Gastrocnemius medialis (tissue), 4 donors: ENCODE data around the gene MAPK4. TPM values are rescaled to one million over a fixed set of nuclear protein-coding genes. Genes with fewer than 3 reads are reported as not detected.

Source experiments
- ATAC-seq, 2 donors: fragments of 150-250 bp; one replicate each; pipeline ENCODE4 v1.9.1; 2016
- DNase-seq, 2 donors: peaks; one replicate each; pipeline ENCODE4 v3.0.0-alpha.2; 2019
- H3K27ac ChIP-seq, 4 donors: fragments of 200-600 bp; sonication (generic); 1 replicate in 1 of 4; 2 replicates in 3 of 4; pipeline ENCODE4 v1.5.1; 2016 to 2018; ENCODE audit warnings: mild to moderate bottlenecking in 2 of 4, moderate library complexity in 1 of 4
- H3K27me3 ChIP-seq, 3 donors: fragments of 200-600 bp; sonication (generic) in 2 of 3; 1 replicate in 1 of 3; 2 replicates in 2 of 3; pipeline versions ENCODE4 v1.5.1 to v1.6.0; 2016 to 2019; ENCODE audit warnings: mild to moderate bottlenecking in 1 of 3, moderate library complexity in 1 of 3
- H3K36me3 ChIP-seq, 2 donors: fragments of 200-600 bp; sonication (generic) in 1 of 2; one replicate each; pipeline ENCODE4 v1.5.1; 2017 to 2018
- H3K4me1 ChIP-seq, 2 donors: fragments of 200-600 bp; sonication (generic) in 1 of 2; one replicate each; pipeline ENCODE4 v1.5.1; 2016 to 2017; ENCODE audit warnings: mild to moderate bottlenecking in 2 of 2
- H3K4me3 ChIP-seq, 4 donors: fragments of 200-600 bp; sonication (generic) in 3 of 4; 1 replicate in 1 of 4; 2 replicates in 3 of 4; pipeline ENCODE4 v1.5.1; 2016 to 2019; ENCODE audit warnings: mild to moderate bottlenecking in 2 of 4
- H3K9me3 ChIP-seq, 3 donors: fragments of 200-600 bp; sonication (generic) in 2 of 3; 1 replicate in 1 of 3; 2 replicates in 2 of 3; pipeline ENCODE4 v1.5.1; 2016 to 2019
- POLR2A ChIP-seq, 2 donors: fragments of 450-650 bp; IDR thresholded peaks; one replicate each; pipeline ENCODE4 v1.6.1; 2017; ENCODE audit warnings: antibody characterized with exemption in 2 of 2, mild to moderate bottlenecking in 2 of 2, moderate library complexity in 2 of 2
- in situ Hi-C, 4 donors: fragments of 200-750 bp; cut with MboI; loops; one replicate each; pipeline versions ENCODE4 v1.15.0 to v1.8.0; 2017; ENCODE audit warnings: low sequenced_read_pairs in 4 of 4
- intact Hi-C: fragments of 100-400 bp; cut with DNase I; formaldehyde crosslinking; loops from one replicate; pipeline ENCODE4 v1.15.1; 2023; ENCODE audit warnings: low total_unique reads
- total RNA-seq, 4 donors: library from RNA; depleted of rRNA; stranded (reverse); fragments of >200 nt; gene quantifications; one replicate each; pipeline versions ENCODE4 v1.1.0 to v1.2.3, GENCODE V29; 2016
- TF ChIP-seq, protein P1 (sequence below), 5 experiments: fragments of 450-650 bp in 3 of 5; fragments of 200-600 bp in 2 of 5; sonication (generic) in 2 of 5; IDR thresholded peaks in 4 of 5; conservative IDR thresholded peaks in 1 of 5; 1 replicate in 4 of 5; 2 replicates in 1 of 5; pipeline ENCODE4 v1.5.1; 2016 to 2019; ENCODE audit warnings: antibody characterized with exemption in 5 of 5, mild to moderate bottlenecking in 3 of 5, moderate library complexity in 3 of 5

Gene MAPK4
- total RNA-seq, 4 donors from 2014 or later = 0.68 to 2.4 (median 1.7) TPM

DNA sequence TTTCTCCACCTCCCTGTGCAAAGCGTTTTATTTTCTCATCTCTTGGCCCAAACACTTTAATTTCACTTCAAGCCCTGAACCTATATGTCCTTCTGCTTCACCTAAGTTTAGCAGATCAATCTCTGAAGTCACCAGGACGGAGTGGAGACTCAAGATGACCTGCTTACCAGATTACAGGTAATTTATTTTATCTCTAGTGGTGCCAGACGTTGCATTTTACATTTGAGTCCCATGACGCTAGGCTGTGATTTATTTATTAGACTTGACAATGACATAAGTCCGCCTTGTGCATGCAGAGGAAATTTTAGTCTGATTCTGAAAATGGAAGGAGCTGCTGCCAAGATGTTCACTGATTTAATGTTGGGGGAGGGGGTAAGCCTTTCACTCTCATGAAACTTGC is 186.1 kb downstream of the MAPK4 start:
- in situ Hi-C loops = no loop called here
- Histone ChIP-seq H3K27me3 (no peaks in the 10 kb centered on the region), H3K4me3 (no peak overlapping the region), H3K36me3 (no peaks in the 10 kb centered on the region), H3K4me1 (no peaks in the 10 kb centered on the region), H3K9me3 (no peaks in the 10 kb centered on the region), H3K27ac (no peak overlapping the region)
- ATAC-seq (no peak), DNase-seq (no peak)
- TF ChIP-seq, protein P1, sequence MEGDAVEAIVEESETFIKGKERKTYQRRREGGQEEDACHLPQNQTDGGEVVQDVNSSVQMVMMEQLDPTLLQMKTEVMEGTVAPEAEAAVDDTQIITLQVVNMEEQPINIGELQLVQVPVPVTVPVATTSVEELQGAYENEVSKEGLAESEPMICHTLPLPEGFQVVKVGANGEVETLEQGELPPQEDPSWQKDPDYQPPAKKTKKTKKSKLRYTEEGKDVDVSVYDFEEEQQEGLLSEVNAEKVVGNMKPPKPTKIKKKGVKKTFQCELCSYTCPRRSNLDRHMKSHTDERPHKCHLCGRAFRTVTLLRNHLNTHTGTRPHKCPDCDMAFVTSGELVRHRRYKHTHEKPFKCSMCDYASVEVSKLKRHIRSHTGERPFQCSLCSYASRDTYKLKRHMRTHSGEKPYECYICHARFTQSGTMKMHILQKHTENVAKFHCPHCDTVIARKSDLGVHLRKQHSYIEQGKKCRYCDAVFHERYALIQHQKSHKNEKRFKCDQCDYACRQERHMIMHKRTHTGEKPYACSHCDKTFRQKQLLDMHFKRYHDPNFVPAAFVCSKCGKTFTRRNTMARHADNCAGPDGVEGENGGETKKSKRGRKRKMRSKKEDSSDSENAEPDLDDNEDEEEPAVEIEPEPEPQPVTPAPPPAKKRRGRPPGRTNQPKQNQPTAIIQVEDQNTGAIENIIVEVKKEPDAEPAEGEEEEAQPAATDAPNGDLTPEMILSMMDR (IDR thresholded peaks at IDR 0.05 in 4 of 5, conservative IDR thresholded peaks at IDR 0.05 in 1 of 5) = no peak
- TF ChIP-seq POLR2A (IDR thresholded peaks at IDR 0.05) = no peak
- intact Hi-C loops = no loop called here

DNA sequence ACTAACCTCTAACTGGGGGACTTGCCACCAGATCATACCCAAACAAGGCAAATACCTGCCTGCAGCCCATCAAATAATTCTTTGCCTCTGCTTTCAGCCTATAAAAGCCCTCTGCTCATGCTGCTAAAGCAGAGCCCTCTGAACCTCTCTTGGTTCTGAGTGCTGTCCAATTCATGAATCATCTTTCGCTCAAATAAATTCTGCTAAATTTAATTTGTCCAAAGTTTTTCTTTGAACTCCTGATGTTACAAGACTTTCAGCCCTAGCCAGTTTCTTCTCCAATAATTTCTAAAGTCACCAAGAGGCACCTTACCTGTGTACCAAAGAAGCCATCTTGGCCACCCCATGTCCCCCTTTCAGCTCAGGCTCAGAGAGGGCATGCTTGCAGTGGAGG is 188.0 kb downstream of the MAPK4 start:
- ATAC-seq (no peak), DNase-seq (no peak)
- intact Hi-C loops = no loop called here
- Histone ChIP-seq H3K36me3 (no peaks in the 10 kb centered on the region), H3K9me3 (no peaks in the 10 kb centered on the region), H3K27me3 (no peaks in the 10 kb centered on the region), H3K4me1 (no peaks in the 10 kb centered on the region), H3K27ac (no peak overlapping the region), H3K4me3 (no peak overlapping the region)
- in situ Hi-C loops = no loop called here
- TF ChIP-seq POLR2A (IDR thresholded peaks at IDR 0.05) = no peak
- TF ChIP-seq, protein P1 (IDR thresholded peaks at IDR 0.05 in 4 of 5, conservative IDR thresholded peaks at IDR 0.05 in 1 of 5) = no peak

DNA sequence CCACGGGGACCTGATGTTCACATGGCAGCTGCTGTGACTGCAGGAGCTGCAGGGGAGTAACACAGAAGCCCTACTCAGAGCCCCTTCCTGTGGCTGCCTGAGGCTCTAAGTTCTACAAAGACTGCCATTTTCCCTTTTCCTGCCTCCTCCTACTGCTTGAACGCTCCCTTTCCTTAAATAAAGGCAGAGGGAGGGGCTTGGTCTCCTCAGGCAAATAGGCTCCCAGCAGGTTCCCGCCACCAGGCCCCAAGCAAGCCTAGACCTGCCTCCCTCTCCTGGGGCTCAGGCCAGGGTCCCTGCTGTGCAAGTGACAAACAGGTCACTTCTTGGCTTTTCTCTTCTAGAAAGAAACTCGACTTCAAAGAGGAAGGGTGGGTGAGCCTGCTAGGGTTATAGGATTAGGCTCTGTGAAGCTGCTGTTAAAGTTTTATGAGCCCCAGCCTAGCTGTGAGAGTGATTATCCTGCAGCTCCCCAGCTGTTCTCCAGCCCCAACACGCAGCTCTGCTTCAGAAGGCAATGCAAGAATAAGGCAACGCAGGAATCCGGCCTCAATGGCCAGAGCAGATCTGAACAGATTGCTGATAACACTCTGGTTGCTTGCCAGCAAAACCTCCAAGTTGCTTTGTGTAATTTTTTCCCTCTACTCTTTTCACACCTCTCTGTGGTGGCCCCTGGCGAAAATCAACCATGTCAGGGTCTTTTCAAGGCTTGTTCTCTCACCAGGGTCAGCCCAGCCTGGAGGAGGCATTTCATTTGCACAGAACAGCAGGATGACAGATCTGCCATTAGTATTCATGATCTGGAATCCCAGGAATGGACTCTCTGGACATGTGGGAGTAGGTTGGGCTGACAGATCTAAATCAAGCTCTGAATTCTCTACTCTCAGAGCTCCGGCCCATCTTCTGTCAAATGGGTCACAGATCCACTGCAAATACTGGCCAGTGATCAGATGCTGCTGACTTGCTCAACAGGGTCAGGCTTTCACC is 188.6 kb downstream of the MAPK4 start:
- Histone ChIP-seq H3K36me3 (no peaks in the 10 kb centered on the region), H3K27me3 (no peaks in the 10 kb centered on the region), H3K27ac (no peak overlapping the region), H3K9me3 (no peaks in the 10 kb centered on the region), H3K4me1 (no peaks in the 10 kb centered on the region), H3K4me3 (no peak overlapping the region)
- DNase-seq = no peak
- no peak for ATAC-seq
- intact Hi-C loops = no loop called here
- no peak for TF ChIP-seq POLR2A (IDR thresholded peaks at IDR 0.05)
- TF ChIP-seq, protein P1 (IDR thresholded peaks at IDR 0.05 in 4 of 5, conservative IDR thresholded peaks at IDR 0.05 in 1 of 5) = no peak
- in situ Hi-C loops = no loop called here

DNA sequence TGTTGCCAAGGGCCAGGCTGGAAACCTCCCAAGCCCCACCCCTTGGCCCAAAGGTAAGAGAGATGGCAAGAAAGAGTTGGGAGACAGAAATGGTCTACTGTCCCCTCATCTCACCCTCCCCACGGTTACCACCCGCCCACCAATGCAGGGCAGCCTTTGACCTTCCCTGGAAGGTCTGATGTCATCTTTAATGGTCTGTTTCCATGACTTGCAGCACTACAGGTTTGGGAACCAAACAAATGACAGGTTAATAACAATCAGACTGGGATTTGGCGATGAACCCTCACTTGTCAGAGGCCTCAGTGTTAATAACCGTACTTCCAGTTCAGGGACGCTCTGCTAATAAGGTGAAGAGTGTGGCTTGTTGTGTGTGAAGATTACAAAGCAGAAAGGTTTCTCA is 189.5 kb downstream of the MAPK4 start:
- no peaks in the 10 kb centered on the region for H3K4me1 ChIP-seq
- no peaks in the 10 kb centered on the region for H3K27me3 ChIP-seq
- TF ChIP-seq, protein P1 (IDR thresholded peaks at IDR 0.05 in 4 of 5, conservative IDR thresholded peaks at IDR 0.05 in 1 of 5) = no peak
- no peak for TF ChIP-seq POLR2A (IDR thresholded peaks at IDR 0.05)
- H3K27ac ChIP-seq = no peak overlapping the region
- in situ Hi-C loops = no loop called here
- intact Hi-C loops = no loop called here
- H3K36me3 ChIP-seq = no peaks in the 10 kb centered on the region
- DNase-seq = no peak
- no peak for ATAC-seq
- H3K4me3 ChIP-seq = no peak overlapping the region
- H3K9me3 ChIP-seq = no peaks in the 10 kb centered on the region
